ENCODE data around the gene GPS1.
A peak's percentile ranks its signal among the peaks of the same experiment; 100 is the strongest.

The GPS1 gene

GRCh38 chr17:82092094-82092586, 40.4 kb downstream of the GPS1 start:
- Histone ChIP-seq H3K27me3 (ENCODE audit: control insufficient read depth in 2 of 2, insufficient read depth in 2 of 2, low read length in 2 of 2) (no peaks in the 10 kb centered on the region), H3K9ac (ENCODE audit: low read depth in 1 of 2, low read length in 2 of 2) (no peak overlapping the region), H3K4me3 (ENCODE audit: low read length in 2 of 2) (no peak overlapping the region), H3K9me3 (ENCODE audit: control insufficient read depth in 2 of 2, low read length in 2 of 2) (no peaks in the 10 kb centered on the region), H3K36me3 (ENCODE audit: control insufficient read depth in 2 of 2, insufficient read depth in 2 of 2, low read length in 2 of 2) (peaks cover 41 to 56% of the 10 kb centered on the region in 2 donors), H3K4me1 (ENCODE audit: control insufficient read depth in 2 of 2, insufficient read depth in 2 of 2, low read length in 2 of 2) (peaks cover 7 to 8% of the 10 kb centered on the region in 2 donors), H3K27ac (ENCODE audit: low read depth in 2 of 2, low read length in 2 of 2) (no peak overlapping the region)

GRCh38 chr17:82092628-82092994, 40.9 kb downstream of the GPS1 start:
- no peak overlapping the region for H3K9ac ChIP-seq (ENCODE audit: low read depth in 1 of 2, low read length in 2 of 2)
- no peak overlapping the region for H3K27ac ChIP-seq (ENCODE audit: low read depth in 2 of 2, low read length in 2 of 2)
- no peaks in the 10 kb centered on the region for H3K9me3 ChIP-seq (ENCODE audit: control insufficient read depth in 2 of 2, low read length in 2 of 2)
- no peak overlapping the region for H3K4me3 ChIP-seq (ENCODE audit: low read length in 2 of 2)
- peaks cover 9 to 12% of the 10 kb centered on the region in 2 donors for H3K4me1 ChIP-seq (ENCODE audit: control insufficient read depth in 2 of 2, insufficient read depth in 2 of 2, low read length in 2 of 2)
- no peaks in the 10 kb centered on the region for H3K27me3 ChIP-seq (ENCODE audit: control insufficient read depth in 2 of 2, insufficient read depth in 2 of 2, low read length in 2 of 2)
- peaks cover 37 to 52% of the 10 kb centered on the region in 2 donors for H3K36me3 ChIP-seq (ENCODE audit: control insufficient read depth in 2 of 2, insufficient read depth in 2 of 2, low read length in 2 of 2)

GRCh38 chr17:82092995-82093751, 41.5 kb downstream of the GPS1 start:
- Histone ChIP-seq H3K27me3 (ENCODE audit: control insufficient read depth in 2 of 2, insufficient read depth in 2 of 2, low read length in 2 of 2) (no peaks in the 10 kb centered on the region), H3K9me3 (ENCODE audit: control insufficient read depth in 2 of 2, low read length in 2 of 2) (no peaks in the 10 kb centered on the region), H3K4me3 (ENCODE audit: low read length in 2 of 2) (no peak overlapping the region), H3K27ac (ENCODE audit: low read depth in 2 of 2, low read length in 2 of 2) (no peak overlapping the region), H3K36me3 (ENCODE audit: control insufficient read depth in 2 of 2, insufficient read depth in 2 of 2, low read length in 2 of 2) (peaks cover 35 to 46% of the 10 kb centered on the region in 2 donors), H3K4me1 (ENCODE audit: control insufficient read depth in 2 of 2, insufficient read depth in 2 of 2, low read length in 2 of 2) (peaks cover 9 to 12% of the 10 kb centered on the region in 2 donors), H3K9ac (ENCODE audit: low read depth in 1 of 2, low read length in 2 of 2) (no peak overlapping the region)

GRCh38 chr17:82094931-82095776, 43.5 kb downstream of the GPS1 start:
- Histone ChIP-seq H3K36me3 (ENCODE audit: control insufficient read depth in 2 of 2, insufficient read depth in 2 of 2, low read length in 2 of 2) (peaks cover 25 to 31% of the 10 kb centered on the region in 2 donors), H3K9ac (ENCODE audit: low read depth in 1 of 2, low read length in 2 of 2) (no peak overlapping the region), H3K9me3 (ENCODE audit: control insufficient read depth in 2 of 2, low read length in 2 of 2) (no peaks in the 10 kb centered on the region), H3K27me3 (ENCODE audit: control insufficient read depth in 2 of 2, insufficient read depth in 2 of 2, low read length in 2 of 2) (no peaks in the 10 kb centered on the region), H3K27ac (ENCODE audit: low read depth in 2 of 2, low read length in 2 of 2) (no peak overlapping the region), H3K4me3 (ENCODE audit: low read length in 2 of 2) (no peak overlapping the region), H3K4me1 (ENCODE audit: control insufficient read depth in 2 of 2, insufficient read depth in 2 of 2, low read length in 2 of 2) (peaks cover 17 to 22% of the 10 kb centered on the region in 2 donors)

- Histone ChIP-seq H3K9me3 (ENCODE audit: control insufficient read depth in 2 of 2, low read length in 2 of 2) (no peaks in the 10 kb centered on the region), H3K9ac (ENCODE audit: low read depth in 1 of 2, low read length in 2 of 2) (peak overlapping the region in 1 of 2 donors; percentile 86), H3K36me3 (ENCODE audit: control insufficient read depth in 2 of 2, insufficient read depth in 2 of 2, low read length in 2 of 2) (peaks cover 18 to 26% of the 10 kb centered on the region in 2 donors), H3K27me3 (ENCODE audit: control insufficient read depth in 2 of 2, insufficient read depth in 2 of 2, low read length in 2 of 2) (no peaks in the 10 kb centered on the region), H3K4me1 (ENCODE audit: control insufficient read depth in 2 of 2, insufficient read depth in 2 of 2, low read length in 2 of 2) (peaks cover 20 to 27% of the 10 kb centered on the region in 2 donors), H3K4me3 (ENCODE audit: low read length in 2 of 2) (no peak overlapping the region), H3K27ac (ENCODE audit: low read depth in 2 of 2, low read length in 2 of 2) (no peak overlapping the region)
Measured at GRCh38 chr17:82095777-82096708, 44.3 kb downstream of the GPS1 start.

GRCh38 chr17:82096709-82097183, 45.0 kb downstream of the GPS1 start:
- H3K9ac ChIP-seq (ENCODE audit: low read depth in 1 of 2, low read length in 2 of 2), result peak overlapping the region; percentile 32 to 86
- peaks cover 13 to 19% of the 10 kb centered on the region in 2 donors for H3K36me3 ChIP-seq (ENCODE audit: control insufficient read depth in 2 of 2, insufficient read depth in 2 of 2, low read length in 2 of 2)
- H3K9me3 ChIP-seq (ENCODE audit: control insufficient read depth in 2 of 2, low read length in 2 of 2), result no peaks in the 10 kb centered on the region
- no peaks in the 10 kb centered on the region for H3K27me3 ChIP-seq (ENCODE audit: control insufficient read depth in 2 of 2, insufficient read depth in 2 of 2, low read length in 2 of 2)
- H3K27ac ChIP-seq (ENCODE audit: low read depth in 2 of 2, low read length in 2 of 2), result peak overlapping the region in 1 of 2 donors; percentile 97
- H3K4me1 ChIP-seq (ENCODE audit: control insufficient read depth in 2 of 2, insufficient read depth in 2 of 2, low read length in 2 of 2), result peaks cover 25 to 34% of the 10 kb centered on the region in 2 donors
- peak overlapping the region; percentile 64 to 70 for H3K4me3 ChIP-seq (ENCODE audit: low read length in 2 of 2)

- no peaks in the 10 kb centered on the region for H3K27me3 ChIP-seq (ENCODE audit: control insufficient read depth in 2 of 2, insufficient read depth in 2 of 2, low read length in 2 of 2)
- H3K27ac ChIP-seq (ENCODE audit: low read depth in 2 of 2, low read length in 2 of 2), result peak overlapping the region; percentile 96 to 97
- peak overlapping the region; percentile 32 to 86 for H3K9ac ChIP-seq (ENCODE audit: low read depth in 1 of 2, low read length in 2 of 2)
- H3K9me3 ChIP-seq (ENCODE audit: control insufficient read depth in 2 of 2, low read length in 2 of 2), result no peaks in the 10 kb centered on the region
- H3K4me3 ChIP-seq (ENCODE audit: low read length in 2 of 2), result peak overlapping the region; percentile 64 to 70
- peaks cover 11 to 15% of the 10 kb centered on the region in 2 donors for H3K36me3 ChIP-seq (ENCODE audit: control insufficient read depth in 2 of 2, insufficient read depth in 2 of 2, low read length in 2 of 2)
- peaks cover 27 to 35% of the 10 kb centered on the region in 2 donors for H3K4me1 ChIP-seq (ENCODE audit: control insufficient read depth in 2 of 2, insufficient read depth in 2 of 2, low read length in 2 of 2)
Measured at GRCh38 chr17:82097184-82097918, 45.7 kb downstream of the GPS1 start.

GRCh38 chr17:82097919-82098168, 46.1 kb downstream of the GPS1 start:
- peaks cover 27 to 35% of the 10 kb centered on the region in 2 donors for H3K4me1 ChIP-seq (ENCODE audit: control insufficient read depth in 2 of 2, insufficient read depth in 2 of 2, low read length in 2 of 2)
- H3K9ac ChIP-seq (ENCODE audit: low read depth in 1 of 2, low read length in 2 of 2), result peak overlapping the region in 1 of 2 donors; percentile 86
- H3K27me3 ChIP-seq (ENCODE audit: control insufficient read depth in 2 of 2, insufficient read depth in 2 of 2, low read length in 2 of 2), result no peaks in the 10 kb centered on the region
- no peaks in the 10 kb centered on the region for H3K9me3 ChIP-seq (ENCODE audit: control insufficient read depth in 2 of 2, low read length in 2 of 2)
- peak overlapping the region; percentile 96 to 97 for H3K27ac ChIP-seq (ENCODE audit: low read depth in 2 of 2, low read length in 2 of 2)
- peak overlapping the region; percentile 64 to 70 for H3K4me3 ChIP-seq (ENCODE audit: low read length in 2 of 2)
- H3K36me3 ChIP-seq (ENCODE audit: control insufficient read depth in 2 of 2, insufficient read depth in 2 of 2, low read length in 2 of 2), result peaks cover 11 to 14% of the 10 kb centered on the region in 2 donors
